Karpas-422 (cell line): ENCODE measurements around the gene PHF19. TPM values are rescaled to one million over a fixed set of nuclear protein-coding genes. Genes with fewer than 3 reads are reported as not detected.
A peak's percentile ranks its signal among the peaks of the same experiment; 100 is the strongest.

Experiments used
- DNase-seq: peaks from one replicate; pipeline ENCODE4 v3.0.0-alpha.2; 2015
- H2AFZ ChIP-seq: fragments of 200-600 bp; sonication (generic); 2 replicates; pipeline ENCODE4 v1.6.1; 2014; ENCODE audit warnings: antibody characterized with exemption, low read length, mixed read lengths
- H3K27ac ChIP-seq: fragments of 200-600 bp; sonication (generic); 2 replicates; pipeline ENCODE4 v1.5.1; 2014; ENCODE audit warnings: mild to moderate bottlenecking, low read length, moderate library complexity
- H3K27me3 ChIP-seq: fragments of 200-600 bp; sonication (generic); 2 replicates; pipeline ENCODE4 v1.6.1; 2014; ENCODE audit warnings: low read length, mixed read lengths
- H3K36me3 ChIP-seq: fragments of 200-600 bp; sonication (generic); 2 replicates; pipeline ENCODE4 v1.6.1; 2014; ENCODE audit warnings: low read length, mixed read lengths; ENCODE audit not compliant: insufficient read depth
- H3K4me1 ChIP-seq: fragments of 200-600 bp; sonication (generic); 2 replicates; pipeline ENCODE4 v1.6.1; 2014; ENCODE audit warnings: mild to moderate bottlenecking, low read length, mixed read lengths
- H3K4me2 ChIP-seq: fragments of 200-600 bp; sonication (generic); 2 replicates; pipeline ENCODE4 v1.6.1; 2014; ENCODE audit warnings: low read length, low read depth, mild to moderate bottlenecking; ENCODE audit not compliant: poor library complexity, severe bottlenecking
- H3K4me3 ChIP-seq: fragments of 200-600 bp; sonication (generic); 2 replicates; pipeline ENCODE4 v1.5.1; 2014; ENCODE audit warnings: mild to moderate bottlenecking, antibody characterized with exemption, low read length, mixed read lengths
- H3K79me2 ChIP-seq: fragments of 200-600 bp; sonication (generic); 2 replicates; pipeline ENCODE4 v1.6.1; 2014; ENCODE audit warnings: mild to moderate bottlenecking, low read length, mixed read lengths
- H3K9ac ChIP-seq: fragments of 200-600 bp; sonication (generic); 2 replicates; pipeline ENCODE4 v1.6.0; 2014; ENCODE audit warnings: low read length
- H3K9me2 ChIP-seq: fragments of 200-600 bp; sonication (generic), shearing (Covaris generic); replicated peaks from 2 replicates; pipeline ENCODE4 v1.6.0; 2014; ENCODE audit warnings: mild to moderate bottlenecking, low read length, moderate library complexity; ENCODE audit not compliant: insufficient read depth
- H3K9me3 ChIP-seq: fragments of 300-700, 200-600 bp; sonication (generic); 2 replicates; pipeline ENCODE4 v1.6.1; 2014; ENCODE audit warnings: low read length, mixed read lengths
- H4K20me1 ChIP-seq: fragments of 200-600 bp; sonication (generic); 2 replicates; pipeline ENCODE4 v1.6.1; 2014; ENCODE audit warnings: mild to moderate bottlenecking, antibody characterized with exemption, low read length, low read depth; ENCODE audit not compliant: insufficient read depth
- total RNA-seq: library from RNA; depleted of rRNA; stranded (reverse); fragments of >200 nt; shearing (Covaris generic); gene quantifications from 2 replicates; pipeline ENCODE4 v1.2.3, GENCODE V29; 2014; ENCODE audit warnings: low replicate concordance

PHF19 gene
- total RNA-seq, 1 experiment from 2014 or later: 34.8 TPM

GRCh38 chr9:120891245-120891883 is 14.4 kb upstream of the PHF19 start:
- H3K4me1 ChIP-seq: peaks cover 38% of the 10 kb centered on the region
- H3K4me3 ChIP-seq: no peak overlapping the region
- H3K27me3 ChIP-seq: no peaks in the 10 kb centered on the region
- no peak overlapping the region for H3K4me2 ChIP-seq
- no peaks in the 10 kb centered on the region for H3K36me3 ChIP-seq
- no peak overlapping the region; the same call in 1 of the 2 replicates for H3K27ac ChIP-seq
- H3K9me3 ChIP-seq: no peaks in the 10 kb centered on the region
- H3K9me2 ChIP-seq: no peaks in the 10 kb centered on the region
- H3K79me2 ChIP-seq: no peaks in the 10 kb centered on the region
- DNase-seq: no peak
- no peak overlapping the region for H2AFZ ChIP-seq
- H3K9ac ChIP-seq: no peak overlapping the region
- no peaks in the 10 kb centered on the region for H4K20me1 ChIP-seq

DNA sequence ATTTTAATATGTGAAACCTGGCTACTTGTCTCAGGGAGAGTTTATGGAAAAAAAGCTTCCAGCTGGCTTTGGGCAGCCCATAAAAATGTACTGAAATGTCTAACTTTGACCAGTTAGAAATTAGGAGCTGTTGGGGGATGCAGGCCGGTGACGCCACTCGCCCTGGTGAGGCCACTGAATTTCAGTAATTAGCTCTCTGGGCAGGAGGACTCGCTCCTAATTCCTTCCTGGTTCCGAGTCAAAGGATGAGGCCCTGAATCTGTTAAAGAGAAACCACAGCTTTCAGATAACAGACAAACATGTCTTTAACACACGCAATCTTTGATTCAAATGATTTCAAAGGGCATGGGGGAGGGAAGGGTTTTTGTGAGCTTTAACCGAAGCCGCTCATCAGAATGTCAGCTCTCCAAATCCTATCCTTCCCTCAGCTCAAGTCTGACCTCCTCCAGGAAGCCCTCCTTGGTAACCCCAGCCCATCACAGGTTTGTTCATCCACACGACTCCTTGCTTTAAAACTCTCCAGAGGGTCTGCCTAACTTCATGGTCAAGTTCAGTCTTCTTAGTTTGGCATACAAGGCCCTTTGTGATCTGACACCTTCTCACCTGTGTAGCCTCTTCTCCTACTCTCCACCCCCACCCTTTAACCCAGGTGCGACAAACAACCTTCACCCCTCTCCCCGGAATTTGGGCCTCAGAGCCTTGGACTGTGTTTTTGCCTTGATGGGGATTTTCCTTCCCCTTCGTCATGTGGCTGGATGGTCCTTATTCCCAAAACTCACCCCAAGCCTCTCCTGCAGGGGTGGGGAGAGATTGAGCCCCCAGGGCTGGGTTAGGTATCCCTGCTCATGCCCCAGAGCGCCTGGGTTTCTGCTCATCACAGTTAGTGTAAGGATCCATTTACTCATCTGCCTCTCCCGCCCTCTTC is 13.6 kb upstream of the PHF19 start:
- no peak for DNase-seq
- no peaks in the 10 kb centered on the region for H3K9me2 ChIP-seq
- no peaks in the 10 kb centered on the region for H4K20me1 ChIP-seq
- H3K4me2 ChIP-seq: no peak overlapping the region
- H3K79me2 ChIP-seq: no peaks in the 10 kb centered on the region
- H3K27me3 ChIP-seq: no peaks in the 10 kb centered on the region
- no peak overlapping the region for H3K4me3 ChIP-seq
- no peaks in the 10 kb centered on the region for H3K36me3 ChIP-seq
- H3K27ac ChIP-seq: no peak overlapping the region
- H3K9ac ChIP-seq: no peak overlapping the region
- H3K4me1 ChIP-seq: peaks cover 45% of the 10 kb centered on the region
- H2AFZ ChIP-seq: no peak overlapping the region
- H3K9me3 ChIP-seq: no peaks in the 10 kb centered on the region

DNA sequence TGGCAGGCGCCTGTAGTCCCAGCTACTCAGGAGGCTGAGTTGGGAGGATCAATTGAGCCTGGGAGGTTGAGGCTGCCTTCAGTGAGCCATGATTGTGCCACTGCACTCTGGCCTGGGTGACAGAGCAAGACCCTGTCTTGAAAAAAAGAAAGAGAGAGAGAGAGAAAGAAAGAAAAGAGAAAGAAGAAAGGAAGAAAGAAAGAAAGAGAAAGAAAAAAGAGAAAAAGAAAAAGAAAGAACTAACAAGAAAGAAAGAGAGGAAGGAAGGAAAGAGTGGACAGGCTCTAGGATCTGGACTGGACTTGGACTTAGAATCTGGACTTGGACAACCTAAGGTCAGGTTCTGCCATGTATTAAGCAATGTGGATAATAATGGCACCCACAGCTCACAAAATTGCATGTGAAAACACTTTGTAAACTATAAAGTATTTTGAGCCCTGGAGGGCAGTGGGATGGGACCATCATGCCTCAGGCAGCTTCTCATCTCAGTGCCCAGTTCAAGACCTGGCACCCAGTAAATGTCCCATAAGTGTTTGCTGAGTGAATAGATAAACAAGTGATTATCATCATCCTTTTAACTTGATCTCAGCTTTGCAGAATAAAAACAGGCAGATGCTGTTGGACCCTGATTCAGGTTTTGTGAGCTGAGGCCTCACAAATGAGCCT is 12.8 kb upstream of the PHF19 start:
- H3K79me2 ChIP-seq: no peaks in the 10 kb centered on the region
- no peaks in the 10 kb centered on the region for H4K20me1 ChIP-seq
- H3K36me3 ChIP-seq: no peaks in the 10 kb centered on the region
- H2AFZ ChIP-seq: no peak overlapping the region
- H3K4me2 ChIP-seq: no peak overlapping the region
- H3K4me1 ChIP-seq: peaks cover 47% of the 10 kb centered on the region
- H3K4me3 ChIP-seq: no peak overlapping the region
- DNase-seq: no peak
- H3K9me2 ChIP-seq: no peaks in the 10 kb centered on the region
- H3K9ac ChIP-seq: no peak overlapping the region
- no peak overlapping the region for H3K27ac ChIP-seq
- no peaks in the 10 kb centered on the region for H3K27me3 ChIP-seq
- H3K9me3 ChIP-seq: no peaks in the 10 kb centered on the region

DNA sequence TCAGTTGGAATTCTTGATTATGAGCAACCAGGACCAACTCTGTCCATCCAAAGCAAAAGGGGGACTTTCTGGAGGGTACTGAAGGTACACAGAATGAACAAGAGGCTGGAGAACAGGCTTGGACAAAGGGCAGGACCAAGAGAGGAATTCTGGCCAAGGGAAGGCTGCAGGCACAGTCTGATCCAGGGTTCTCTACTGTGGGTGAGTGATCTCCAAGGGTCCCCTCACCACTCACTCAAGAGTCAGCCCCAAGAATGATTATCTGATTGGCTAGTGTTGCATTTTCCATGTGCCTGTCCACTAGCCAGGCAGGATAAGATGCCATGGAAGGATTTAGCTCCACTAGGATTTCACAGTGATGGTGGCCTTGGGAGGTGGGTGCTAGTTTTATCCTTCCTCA is 11.6 kb upstream of the PHF19 start:
- peaks cover 40% of the 10 kb centered on the region for H3K4me1 ChIP-seq

GRCh38 chr9:120886490-120886967 is 9.5 kb upstream of the PHF19 start:
- peak overlapping the region; percentile 41 for H3K4me2 ChIP-seq
- no peaks in the 10 kb centered on the region for H3K36me3 ChIP-seq
- no peaks in the 10 kb centered on the region for H3K9me3 ChIP-seq
- no peaks in the 10 kb centered on the region for H3K9me2 ChIP-seq
- H3K27me3 ChIP-seq: no peaks in the 10 kb centered on the region
- DNase-seq: peak; percentile 76
- H3K9ac ChIP-seq: 0 out of 2 replicates have a peak overlapping the region, but pooled peaks have one; percentile 5
- H3K27ac ChIP-seq: no peak overlapping the region
- H2AFZ ChIP-seq: no peak overlapping the region
- no peaks in the 10 kb centered on the region for H3K79me2 ChIP-seq
- no peak overlapping the region for H3K4me3 ChIP-seq
- no peaks in the 10 kb centered on the region for H4K20me1 ChIP-seq
- peaks cover 36% of the 10 kb centered on the region for H3K4me1 ChIP-seq

More for the DNA sequence above, 11.6 kb upstream of the PHF19 start:
- no peaks in the 10 kb centered on the region for H3K9me2 ChIP-seq
- no peak overlapping the region for H2AFZ ChIP-seq
- no peak overlapping the region for H3K9ac ChIP-seq
- no peak overlapping the region for H3K4me3 ChIP-seq
- no peaks in the 10 kb centered on the region for H4K20me1 ChIP-seq
- DNase-seq: no peak
- H3K36me3 ChIP-seq: no peaks in the 10 kb centered on the region
- no peaks in the 10 kb centered on the region for H3K79me2 ChIP-seq
- H3K9me3 ChIP-seq: no peaks in the 10 kb centered on the region
- no peaks in the 10 kb centered on the region for H3K27me3 ChIP-seq
- H3K27ac ChIP-seq: no peak overlapping the region
- no peak overlapping the region for H3K4me2 ChIP-seq

GRCh38 chr9:120885958-120886357 is 9.0 kb upstream of the PHF19 start:
- Histone ChIP-seq H3K9ac (peak overlapping the region; percentile 5; the same call in 1 of the 2 replicates), H3K36me3 (no peaks in the 10 kb centered on the region), H3K9me2 (no peaks in the 10 kb centered on the region), H3K4me3 (no peak overlapping the region), H2AFZ (no peak overlapping the region), H3K9me3 (no peaks in the 10 kb centered on the region), H4K20me1 (no peaks in the 10 kb centered on the region), H3K4me1 (peaks cover 41% of the 10 kb centered on the region), H3K27ac (no peak overlapping the region), H3K4me2 (peak overlapping the region; percentile 41), H3K27me3 (no peaks in the 10 kb centered on the region), H3K79me2 (no peaks in the 10 kb centered on the region)
- DNase-seq: no peak

DNA sequence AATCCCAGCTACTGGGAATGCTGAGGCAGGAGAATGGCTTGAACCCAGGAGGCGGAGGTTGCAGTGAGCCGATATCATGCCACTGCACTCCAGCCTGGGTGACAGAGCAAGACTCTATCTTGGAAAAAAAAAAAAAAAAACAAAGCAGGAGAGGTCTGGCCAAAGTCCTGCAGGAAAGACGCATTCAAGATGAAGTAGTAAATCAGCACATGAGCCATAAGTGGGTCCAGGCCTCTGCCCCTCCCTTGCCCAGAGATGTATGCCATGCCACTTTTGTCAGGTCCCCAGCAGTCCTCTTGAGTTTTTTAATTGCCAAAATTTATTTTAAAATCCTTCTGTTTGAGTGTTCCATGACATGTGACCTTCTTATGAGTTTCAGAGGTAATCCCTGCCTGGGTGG is 8.5 kb upstream of the PHF19 start:
- H4K20me1 ChIP-seq: no peaks in the 10 kb centered on the region
- H3K79me2 ChIP-seq: no peaks in the 10 kb centered on the region
- no peaks in the 10 kb centered on the region for H3K9me3 ChIP-seq
- H3K9ac ChIP-seq: peak overlapping the region; percentile 5; the same call in 1 of the 2 replicates
- H3K9me2 ChIP-seq: no peaks in the 10 kb centered on the region
- no peak overlapping the region for H3K27ac ChIP-seq
- no peak overlapping the region for H3K4me3 ChIP-seq
- no peak overlapping the region for H3K4me2 ChIP-seq
- DNase-seq: no peak
- no peaks in the 10 kb centered on the region for H3K36me3 ChIP-seq
- H3K4me1 ChIP-seq: peaks cover 41% of the 10 kb centered on the region
- no peaks in the 10 kb centered on the region for H3K27me3 ChIP-seq
- no peak overlapping the region for H2AFZ ChIP-seq

DNA sequence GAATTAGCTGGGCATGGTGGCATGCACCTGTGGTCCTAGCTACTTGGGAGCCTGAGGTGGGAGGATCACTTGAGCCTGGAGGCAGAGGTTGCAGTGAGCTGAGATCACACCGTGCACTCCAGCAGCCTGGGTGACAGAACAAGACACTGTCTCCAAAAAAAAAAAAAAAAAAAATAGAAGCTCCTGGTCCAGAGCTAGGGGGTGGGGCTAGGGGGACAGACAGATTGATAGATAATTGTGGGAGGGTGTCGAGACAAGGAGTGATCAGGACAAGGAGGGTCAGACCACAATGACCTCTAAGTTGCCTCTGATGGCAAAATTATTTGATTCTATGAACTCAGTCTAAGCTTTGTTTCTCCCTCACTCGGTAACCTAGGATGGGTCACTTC is 6.6 kb upstream of the PHF19 start:
- H2AFZ ChIP-seq: no peak overlapping the region
- no peaks in the 10 kb centered on the region for H4K20me1 ChIP-seq
- no peaks in the 10 kb centered on the region for H3K27me3 ChIP-seq
- no peak overlapping the region for H3K4me3 ChIP-seq
- DNase-seq: no peak
- no peak overlapping the region for H3K9ac ChIP-seq
- H3K36me3 ChIP-seq: no peaks in the 10 kb centered on the region
- no peak overlapping the region for H3K27ac ChIP-seq
- H3K4me1 ChIP-seq: peaks cover 54% of the 10 kb centered on the region
- no peaks in the 10 kb centered on the region for H3K9me3 ChIP-seq
- H3K4me2 ChIP-seq: no peak overlapping the region
- H3K79me2 ChIP-seq: no peaks in the 10 kb centered on the region
- no peaks in the 10 kb centered on the region for H3K9me2 ChIP-seq
